Cardiac muscle cell (in vitro differentiated cells and primary cell): ENCODE results near the gene CEMIP. TPM values are rescaled to one million over a fixed set of nuclear protein-coding genes. Genes with fewer than 3 reads are reported as not detected.

Source experiments
- DNase-seq, 2 donors: peaks; one replicate each; pipeline versions ENCODE4 v3.0.0 to v3.0.0-alpha.2; 2010 to 2017; ENCODE audit warnings: low read depth in 1 of 2, low spot score in 1 of 2
- H3K27ac ChIP-seq: fragments of 200-600 bp; sonication (generic); 2 replicates; pipeline ENCODE4 v1.5.1; 2016
- H3K27me3 ChIP-seq: fragments of 200-600 bp; sonication (generic); 2 replicates; pipeline ENCODE4 v1.6.0; 2016; ENCODE audit warnings: control low read depth
- H3K36me3 ChIP-seq: fragments of 200-600 bp; sonication (generic); 2 replicates; pipeline ENCODE4 v1.5.1; 2016; ENCODE audit warnings: control low read depth
- H3K4me1 ChIP-seq: fragments of 200-600 bp; sonication (generic); 2 replicates; pipeline ENCODE4 v1.8.1; 2017; ENCODE audit warnings: low read depth, mild to moderate bottlenecking, mixed run types
- H3K4me3 ChIP-seq: fragments of 200-600 bp; sonication (generic); 2 replicates; pipeline ENCODE4 v1.5.1; 2016; ENCODE audit warnings: mild to moderate bottlenecking
- H3K9me3 ChIP-seq: fragments of 200-600 bp; sonication (generic); 2 replicates; pipeline ENCODE4 v1.5.1; 2017; ENCODE audit warnings: low read depth, mild to moderate bottlenecking, control low read depth
- CTCF ChIP-seq: IDR thresholded peaks from 2 replicates; pipeline ENCODE4 v1.5.1; 2012; ENCODE audit warnings: low read depth, mild to moderate bottlenecking, low read length
- polyA plus RNA-seq: library from polyadenylated mRNA; unstranded; fragments of >200 nt; fragmentation: Nextera tagmentation; extraction: Ambion mirVana; gene quantifications from 2 replicates; pipeline ENCODE4 v1.2.1, GENCODE V29; 2016
- total RNA-seq: library from RNA; depleted of rRNA; stranded (reverse); fragments of >200 nt; gene quantifications from 2 replicates; pipeline ENCODE4 v1.2.3, GENCODE V29; 2016

Gene CEMIP
- total and polyA plus RNA-seq, 2 experiments from 2014 or later: 0.12 to 1.9 TPM

DNA sequence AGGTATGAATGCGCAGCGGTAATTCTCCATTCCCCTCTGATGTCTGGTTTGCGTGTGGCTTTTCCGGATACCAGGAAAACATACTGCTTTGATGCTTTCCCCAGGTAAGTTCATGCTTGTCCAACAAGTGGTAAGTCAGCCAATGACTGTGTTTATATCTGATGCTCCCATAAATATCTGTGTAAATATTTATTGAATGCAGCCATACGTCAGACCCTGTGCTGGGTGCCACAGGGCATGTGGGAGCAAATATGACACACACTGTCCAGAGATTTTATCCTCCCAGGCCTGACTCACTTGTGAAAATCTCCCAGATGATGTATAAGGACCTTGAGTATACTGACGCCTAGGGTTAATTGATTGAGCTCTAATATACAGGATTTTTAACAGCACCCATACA lies 29.6 kb upstream of the CEMIP start:
- Histone ChIP-seq H3K4me3 (no peak overlapping the region), H3K27me3 (no peaks in the 10 kb centered on the region), H3K4me1 (no peaks in the 10 kb centered on the region), H3K27ac (no peak overlapping the region), H3K36me3 (no peaks in the 10 kb centered on the region), H3K9me3 (no peaks in the 10 kb centered on the region)
- DNase-seq: no peak
- no peak for TF ChIP-seq CTCF

GRCh38 chr15:80750575-80750974 lies 28.6 kb upstream of the CEMIP start:
- Histone ChIP-seq H3K27me3 (no peaks in the 10 kb centered on the region), H3K4me1 (no peaks in the 10 kb centered on the region), H3K36me3 (no peaks in the 10 kb centered on the region), H3K9me3 (no peaks in the 10 kb centered on the region), H3K27ac (no peak overlapping the region), H3K4me3 (no peak overlapping the region)
- DNase-seq: no peak
- no peak for TF ChIP-seq CTCF

DNA sequence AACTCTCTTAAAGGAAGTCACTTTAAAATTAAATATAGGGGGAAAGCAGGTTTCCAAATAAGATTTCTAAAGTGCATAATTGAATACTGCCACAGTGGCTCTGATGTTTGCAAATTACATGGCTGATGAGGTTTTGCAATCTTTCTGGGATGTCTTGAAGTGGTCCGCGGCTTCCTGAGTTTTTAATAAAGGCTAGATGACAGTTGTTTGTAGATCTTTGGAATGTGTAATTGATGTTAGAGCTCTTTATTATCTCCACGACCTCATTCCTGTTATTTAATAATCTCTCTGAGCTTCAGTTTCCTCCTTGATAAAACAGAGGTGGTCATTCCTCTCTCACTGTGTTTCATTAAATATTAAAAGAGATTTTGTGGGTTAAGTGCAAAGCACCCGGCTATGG lies 27.0 kb upstream of the CEMIP start:
- DNase-seq: no peak

GRCh38 chr15:80753161-80753560 lies 26.0 kb upstream of the CEMIP start:
- no peak for DNase-seq
- no peak for TF ChIP-seq CTCF
- H3K27ac ChIP-seq: no peak overlapping the region
- no peaks in the 10 kb centered on the region for H3K9me3 ChIP-seq
- H3K4me3 ChIP-seq: no peak overlapping the region
- no peaks in the 10 kb centered on the region for H3K4me1 ChIP-seq
- H3K36me3 ChIP-seq: no peaks in the 10 kb centered on the region
- H3K27me3 ChIP-seq: no peaks in the 10 kb centered on the region

More for the DNA sequence above, 27.0 kb upstream of the CEMIP start:
- H3K36me3 ChIP-seq: no peaks in the 10 kb centered on the region
- H3K27ac ChIP-seq: no peak overlapping the region
- H3K27me3 ChIP-seq: no peaks in the 10 kb centered on the region
- H3K9me3 ChIP-seq: no peaks in the 10 kb centered on the region
- no peak for TF ChIP-seq CTCF
- H3K4me3 ChIP-seq: no peak overlapping the region
- H3K4me1 ChIP-seq: no peaks in the 10 kb centered on the region

- Histone ChIP-seq H3K27ac (no peak overlapping the region), H3K27me3 (no peaks in the 10 kb centered on the region), H3K36me3 (no peaks in the 10 kb centered on the region), H3K9me3 (no peaks in the 10 kb centered on the region), H3K4me3 (no peak overlapping the region), H3K4me1 (no peaks in the 10 kb centered on the region)
- DNase-seq: no peak
- no peak for TF ChIP-seq CTCF
These were observed 25.2 kb upstream of the CEMIP start for GRCh38 chr15:80754014-80754413.

- Histone ChIP-seq H3K27ac (no peak overlapping the region), H3K9me3 (no peaks in the 10 kb centered on the region), H3K4me3 (no peak overlapping the region), H3K27me3 (no peaks in the 10 kb centered on the region), H3K4me1 (no peaks in the 10 kb centered on the region), H3K36me3 (no peaks in the 10 kb centered on the region)
- no peak for TF ChIP-seq CTCF
- no peak for DNase-seq
These were observed 23.3 kb upstream of the CEMIP start for GRCh38 chr15:80755885-80756284.
